ENCODE data around the gene CADPS. TPM values are rescaled to one million over a fixed set of nuclear protein-coding genes. Genes with fewer than 3 reads are reported as not detected.
"Not testable (repeated sequence)": the region's sequence is repeated elsewhere in the genome, so short reads cannot be mapped to it uniquely, and the experiment has no call there.

The CADPS gene
- total and polyA plus RNA-seq, 9 donors, result 0.47 to 4.4 (median 1.6) TPM

- Histone ChIP-seq H3K4me3 (ENCODE audit: low read length) (no peak overlapping the region), H3K4me1 (ENCODE audit: control insufficient read depth, insufficient read depth, low read length) (no peaks in the 10 kb centered on the region), H3K27me3 (ENCODE audit: control insufficient read depth, insufficient read depth, low read length) (no peaks in the 10 kb centered on the region), H3K27ac (ENCODE audit: low read length) (no peak overlapping the region), H3K36me3 (ENCODE audit: control insufficient read depth, insufficient read depth, low read length) (no peaks in the 10 kb centered on the region), H3K9me3 (replicated peaks; ENCODE audit: control insufficient read depth, low read depth, low read length) (no peaks in the 10 kb centered on the region)
- WGBS (ENCODE audit: insufficient coverage), result no CpG with 5 or more reads among the region's 3 CpGs
- no peak for DNase-seq
Measured at GRCh38 chr3:62592408-62592807, 282.8 kb downstream of the CADPS start.

- Histone ChIP-seq H3K27me3 (ENCODE audit: control insufficient read depth, insufficient read depth, low read length) (no peaks in the 10 kb centered on the region), H3K36me3 (ENCODE audit: control insufficient read depth, insufficient read depth, low read length) (no peaks in the 10 kb centered on the region), H3K4me1 (ENCODE audit: control insufficient read depth, insufficient read depth, low read length) (no peaks in the 10 kb centered on the region), H3K4me3 (ENCODE audit: low read length) (no peak overlapping the region), H3K9me3 (replicated peaks; ENCODE audit: control insufficient read depth, low read depth, low read length) (no peaks in the 10 kb centered on the region), H3K27ac (ENCODE audit: low read length) (no peak overlapping the region)
- 68% methylated on average over 3 of the region's 4 CpGs for WGBS (ENCODE audit: insufficient coverage)
- peak; percentile 11 for DNase-seq
Measured at GRCh38 chr3:62589078-62589477, 286.1 kb downstream of the CADPS start.

- Histone ChIP-seq H3K27ac (ENCODE audit: low read length) (no peak overlapping the region), H3K4me3 (ENCODE audit: low read length) (no peak overlapping the region), H3K36me3 (ENCODE audit: control insufficient read depth, insufficient read depth, low read length) (no peaks in the 10 kb centered on the region), H3K27me3 (ENCODE audit: control insufficient read depth, insufficient read depth, low read length) (no peaks in the 10 kb centered on the region), H3K9me3 (replicated peaks; ENCODE audit: control insufficient read depth, low read depth, low read length) (no peaks in the 10 kb centered on the region), H3K4me1 (ENCODE audit: control insufficient read depth, insufficient read depth, low read length) (no peaks in the 10 kb centered on the region)
- 71% methylated on average over 8 of the region's 8 CpGs for WGBS (ENCODE audit: insufficient coverage)
- no peak for DNase-seq
Measured at GRCh38 chr3:62587579-62588031, 287.6 kb downstream of the CADPS start.

- H3K27me3 ChIP-seq (ENCODE audit: control insufficient read depth, insufficient read depth, low read length), result no peaks in the 10 kb centered on the region
- H3K4me3 ChIP-seq (ENCODE audit: low read length), result no peak overlapping the region
- H3K27ac ChIP-seq (ENCODE audit: low read length), result no peak overlapping the region
- DNase-seq, result no peak
- 77% methylated on average over 2 of the region's 5 CpGs for WGBS (ENCODE audit: insufficient coverage)
- H3K36me3 ChIP-seq (ENCODE audit: control insufficient read depth, insufficient read depth, low read length), result no peaks in the 10 kb centered on the region
- no peaks in the 10 kb centered on the region for H3K9me3 ChIP-seq (replicated peaks; ENCODE audit: control insufficient read depth, low read depth, low read length)
- H3K4me1 ChIP-seq (ENCODE audit: control insufficient read depth, insufficient read depth, low read length), result no peaks in the 10 kb centered on the region
Measured at GRCh38 chr3:62587169-62587568, 288.0 kb downstream of the CADPS start.

- no peaks in the 10 kb centered on the region for H3K4me1 ChIP-seq (ENCODE audit: control insufficient read depth, insufficient read depth, low read length)
- no peaks in the 10 kb centered on the region for H3K27me3 ChIP-seq (ENCODE audit: control insufficient read depth, insufficient read depth, low read length)
- WGBS (ENCODE audit: insufficient coverage), result 50% methylated on average over 1 of the region's 1 CpG
- no peak overlapping the region for H3K27ac ChIP-seq (ENCODE audit: low read length)
- H3K36me3 ChIP-seq (ENCODE audit: control insufficient read depth, insufficient read depth, low read length), result no peaks in the 10 kb centered on the region
- no peaks in the 10 kb centered on the region for H3K9me3 ChIP-seq (replicated peaks; ENCODE audit: control insufficient read depth, low read depth, low read length)
- no peak for DNase-seq
- H3K4me3 ChIP-seq (ENCODE audit: low read length), result no peak overlapping the region
Measured at GRCh38 chr3:62586356-62586755, 288.9 kb downstream of the CADPS start.

- no peaks in the 10 kb centered on the region for H3K36me3 ChIP-seq (ENCODE audit: control insufficient read depth, insufficient read depth, low read length)
- 75% methylated on average over 3 of the region's 4 CpGs for WGBS (ENCODE audit: insufficient coverage)
- no peaks in the 10 kb centered on the region for H3K9me3 ChIP-seq (replicated peaks; ENCODE audit: control insufficient read depth, low read depth, low read length)
- H3K4me1 ChIP-seq (ENCODE audit: control insufficient read depth, insufficient read depth, low read length), result no peaks in the 10 kb centered on the region
- no peak for DNase-seq
- H3K27ac ChIP-seq (ENCODE audit: low read length), result no peak overlapping the region
- no peaks in the 10 kb centered on the region for H3K27me3 ChIP-seq (ENCODE audit: control insufficient read depth, insufficient read depth, low read length)
- H3K4me3 ChIP-seq (ENCODE audit: low read length), result no peak overlapping the region
Measured at GRCh38 chr3:62585861-62586260, 289.4 kb downstream of the CADPS start.

GRCh38 chr3:62584636-62585035 lies 290.6 kb downstream of the CADPS start:
- WGBS (ENCODE audit: insufficient coverage), result no CpG with 5 or more reads among the region's 4 CpGs
- no peak for DNase-seq
- peaks cover 2% of the 10 kb centered on the region for H3K9me3 ChIP-seq (replicated peaks; ENCODE audit: control insufficient read depth, low read depth, low read length)
- H3K4me3 ChIP-seq (ENCODE audit: low read length), result no peak overlapping the region
- no peaks in the 10 kb centered on the region for H3K4me1 ChIP-seq (ENCODE audit: control insufficient read depth, insufficient read depth, low read length)
- no peaks in the 10 kb centered on the region for H3K27me3 ChIP-seq (ENCODE audit: control insufficient read depth, insufficient read depth, low read length)
- no peaks in the 10 kb centered on the region for H3K36me3 ChIP-seq (ENCODE audit: control insufficient read depth, insufficient read depth, low read length)
- no peak overlapping the region for H3K27ac ChIP-seq (ENCODE audit: low read length)

- Histone ChIP-seq H3K27ac (ENCODE audit: low read length) (no peak overlapping the region), H3K36me3 (ENCODE audit: control insufficient read depth, insufficient read depth, low read length) (no peaks in the 10 kb centered on the region), H3K9me3 (replicated peaks; ENCODE audit: control insufficient read depth, low read depth, low read length) (peaks cover 9% of the 10 kb centered on the region), H3K27me3 (ENCODE audit: control insufficient read depth, insufficient read depth, low read length) (no peaks in the 10 kb centered on the region), H3K4me3 (ENCODE audit: low read length) (no peak overlapping the region), H3K4me1 (ENCODE audit: control insufficient read depth, insufficient read depth, low read length) (no peaks in the 10 kb centered on the region)
- no peak for DNase-seq
- WGBS (ENCODE audit: insufficient coverage), result 48% methylated on average over 2 of the region's 4 CpGs
Measured at GRCh38 chr3:62582495-62583172, 292.6 kb downstream of the CADPS start.

GRCh38 chr3:62580485-62580884 lies 294.7 kb downstream of the CADPS start:
- not testable (repeated sequence) for H3K27ac ChIP-seq (ENCODE audit: low read length); H3K4me3 ChIP-seq (ENCODE audit: low read length); H3K27me3 ChIP-seq (ENCODE audit: control insufficient read depth, insufficient read depth, low read length); H3K4me1 ChIP-seq (ENCODE audit: control insufficient read depth, insufficient read depth, low read length); DNase-seq; H3K36me3 ChIP-seq (ENCODE audit: control insufficient read depth, insufficient read depth, low read length); H3K9me3 ChIP-seq (replicated peaks; ENCODE audit: control insufficient read depth, low read depth, low read length)
- WGBS (ENCODE audit: insufficient coverage), result no CpG with 5 or more reads among the region's 1 CpG

- Histone ChIP-seq H3K4me3 (ENCODE audit: low read length) (no peak overlapping the region), H3K4me1 (ENCODE audit: control insufficient read depth, insufficient read depth, low read length) (no peaks in the 10 kb centered on the region), H3K27ac (ENCODE audit: low read length) (no peak overlapping the region), H3K36me3 (ENCODE audit: control insufficient read depth, insufficient read depth, low read length) (no peaks in the 10 kb centered on the region), H3K9me3 (replicated peaks; ENCODE audit: control insufficient read depth, low read depth, low read length) (peaks cover 9% of the 10 kb centered on the region), H3K27me3 (ENCODE audit: control insufficient read depth, insufficient read depth, low read length) (no peaks in the 10 kb centered on the region)
- DNase-seq, result no peak
- WGBS (ENCODE audit: insufficient coverage), result no CpG with 5 or more reads among the region's 1 CpG
Measured at GRCh38 chr3:62577153-62577552, 298.1 kb downstream of the CADPS start.

All from muscle of leg (tissue), 11 donors.